ENCODE results near the gene STXBP2.
A peak's percentile ranks its signal among the peaks of the same experiment; 100 is the strongest.

DNA sequence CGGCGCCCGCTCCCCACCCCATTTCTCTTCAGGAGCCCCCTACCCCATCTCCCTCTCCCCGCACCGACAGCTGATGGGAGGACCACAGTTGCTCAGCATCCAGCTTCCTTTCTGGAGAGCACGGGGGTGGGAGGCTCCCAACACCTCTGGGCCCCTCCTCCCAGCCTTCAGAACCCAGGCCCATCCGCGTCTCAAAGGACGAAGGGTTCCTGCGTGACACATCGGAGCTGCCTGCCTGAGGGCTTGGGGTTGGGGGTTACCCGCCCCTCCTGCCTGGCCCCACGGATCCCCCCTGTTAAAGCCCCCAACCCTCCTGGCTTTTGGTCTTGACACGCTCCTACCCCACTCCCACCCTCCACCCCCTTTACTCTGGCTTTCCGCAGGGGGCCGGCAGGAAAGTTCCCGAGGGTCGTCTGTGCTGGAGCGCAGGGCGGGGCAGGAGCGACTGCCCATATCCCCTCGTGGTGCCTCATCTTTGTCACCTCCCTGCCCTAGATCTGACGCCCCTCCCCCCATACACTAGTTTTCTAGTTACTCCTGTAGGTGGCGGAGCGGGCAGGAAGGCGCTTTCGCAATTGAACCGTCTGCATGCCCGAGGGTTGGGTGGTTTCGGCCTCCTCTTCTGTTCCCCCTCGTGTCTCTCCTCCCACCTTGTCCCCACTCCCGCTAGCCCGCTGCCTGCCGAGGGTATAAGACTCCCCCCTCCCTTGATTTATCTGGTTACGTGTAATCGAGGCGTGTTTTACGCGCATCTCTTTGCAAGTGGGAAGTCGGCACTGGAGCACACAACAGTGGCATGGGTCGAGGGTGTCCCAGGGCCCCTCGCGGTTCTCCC, 44.6 kb downstream of the STXBP2 start:
- peak; percentile 32; the same call in 1 of the 2 replicates for TF ChIP-seq POLR2A (IDR thresholded peaks at IDR 0.05; ENCODE audit: low read depth, low read length)
- TF ChIP-seq TAF1 (IDR thresholded peaks at IDR 0.05; ENCODE audit: borderline replicate concordance, low read depth, low read length), result no peak
